HEK293 (cell line): ENCODE results near the gene SRGN.

Experiments
- BCL11A ChIP-seq: fragments of 450-650 bp; formaldehyde crosslinking; IDR thresholded peaks from 2 replicates; pipeline ENCODE4 v1.5.1; 2016; ENCODE audit warnings: low read depth, missing biosample characterization, missing genetic modification characterization
- ZNF473 ChIP-seq: fragments of 450-650 bp; formaldehyde crosslinking; IDR thresholded peaks from 2 replicates; pipeline ENCODE4 v1.5.1; 2017; ENCODE audit warnings: missing biosample characterization, missing genetic modification characterization
- ZNF501 ChIP-seq: fragments of 450-650 bp; formaldehyde crosslinking; IDR thresholded peaks from 2 replicates; pipeline ENCODE4 v1.5.1; 2016; ENCODE audit warnings: missing biosample characterization, missing genetic modification characterization
- ZNF513 ChIP-seq: fragments of 450-650 bp; IDR thresholded peaks from 2 replicates; pipeline ENCODE4 v1.5.1; 2018; ENCODE audit warnings: missing biosample characterization, missing genetic modification characterization
- TF ChIP-seq, protein P1 (sequence below): fragments of 450-650 bp; formaldehyde crosslinking; IDR thresholded peaks from 2 replicates; pipeline ENCODE4 v1.5.1; 2016; ENCODE audit warnings: missing biosample characterization, missing genetic modification characterization
- TF ChIP-seq, protein P2 (sequence below): fragments of 450-650 bp; formaldehyde crosslinking; IDR thresholded peaks from 2 replicates; pipeline ENCODE4 v1.5.1; 2016; ENCODE audit warnings: missing biosample characterization, missing genetic modification characterization

DNA sequence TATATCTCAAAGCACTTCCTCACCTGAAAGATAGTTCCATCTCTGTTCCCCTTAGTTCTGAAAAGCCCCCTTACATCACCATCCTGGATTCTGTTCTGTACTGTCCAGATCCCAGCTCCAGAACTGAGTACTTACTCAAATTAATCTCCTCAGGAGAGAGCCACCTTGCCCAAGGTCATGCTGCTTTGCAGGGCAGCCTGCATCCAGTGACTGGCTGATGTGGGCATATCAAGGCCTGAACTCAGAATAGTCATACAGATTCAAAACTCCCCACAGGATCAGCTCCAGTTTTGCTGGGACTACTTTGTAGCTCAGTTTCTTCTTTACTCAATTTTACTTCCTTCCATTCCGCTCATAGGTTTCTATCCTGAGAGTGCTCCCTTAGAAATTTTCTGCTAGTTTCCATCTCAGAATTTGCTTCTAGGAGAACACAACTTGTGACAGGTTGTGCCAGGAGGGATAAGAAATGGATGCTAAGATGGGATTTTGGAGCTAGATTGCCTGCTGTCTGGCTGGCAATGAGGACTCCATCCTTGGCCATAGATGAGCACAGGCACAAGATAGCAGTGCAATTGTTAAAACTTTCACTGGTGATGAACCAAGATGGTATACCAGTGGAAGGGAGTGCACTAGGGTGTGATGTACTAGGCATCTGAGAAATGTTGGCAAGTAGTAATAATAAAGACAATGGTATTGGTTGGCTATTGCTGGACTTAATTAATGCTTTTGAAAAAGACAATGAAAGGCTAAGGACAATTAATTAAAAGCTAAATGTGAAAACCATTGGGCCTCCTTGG is 17.3 kb downstream of the SRGN start:
- TF ChIP-seq ZNF473 (no peak), ZNF501 (tag by site-specific recombination) (no peak), BCL11A (tag by site-specific recombination) (no peak), ZNF513 (tag by site-specific recombination) (no peak)
- TF ChIP-seq, protein P1, sequence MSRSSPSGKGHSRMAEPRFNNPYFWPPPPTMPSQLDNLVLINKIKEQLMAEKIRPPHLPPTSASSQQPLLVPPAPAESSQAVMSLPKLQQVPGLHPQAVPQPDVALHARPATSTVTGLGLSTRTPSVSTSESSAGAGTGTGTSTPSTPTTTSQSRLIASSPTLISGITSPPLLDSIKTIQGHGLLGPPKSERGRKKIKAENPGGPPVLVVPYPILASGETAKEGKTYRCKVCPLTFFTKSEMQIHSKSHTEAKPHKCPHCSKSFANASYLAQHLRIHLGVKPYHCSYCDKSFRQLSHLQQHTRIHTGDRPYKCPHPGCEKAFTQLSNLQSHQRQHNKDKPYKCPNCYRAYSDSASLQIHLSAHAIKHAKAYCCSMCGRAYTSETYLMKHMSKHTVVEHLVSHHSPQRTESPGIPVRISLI (tag by site-specific recombination), result no peak
- TF ChIP-seq, protein P2, sequence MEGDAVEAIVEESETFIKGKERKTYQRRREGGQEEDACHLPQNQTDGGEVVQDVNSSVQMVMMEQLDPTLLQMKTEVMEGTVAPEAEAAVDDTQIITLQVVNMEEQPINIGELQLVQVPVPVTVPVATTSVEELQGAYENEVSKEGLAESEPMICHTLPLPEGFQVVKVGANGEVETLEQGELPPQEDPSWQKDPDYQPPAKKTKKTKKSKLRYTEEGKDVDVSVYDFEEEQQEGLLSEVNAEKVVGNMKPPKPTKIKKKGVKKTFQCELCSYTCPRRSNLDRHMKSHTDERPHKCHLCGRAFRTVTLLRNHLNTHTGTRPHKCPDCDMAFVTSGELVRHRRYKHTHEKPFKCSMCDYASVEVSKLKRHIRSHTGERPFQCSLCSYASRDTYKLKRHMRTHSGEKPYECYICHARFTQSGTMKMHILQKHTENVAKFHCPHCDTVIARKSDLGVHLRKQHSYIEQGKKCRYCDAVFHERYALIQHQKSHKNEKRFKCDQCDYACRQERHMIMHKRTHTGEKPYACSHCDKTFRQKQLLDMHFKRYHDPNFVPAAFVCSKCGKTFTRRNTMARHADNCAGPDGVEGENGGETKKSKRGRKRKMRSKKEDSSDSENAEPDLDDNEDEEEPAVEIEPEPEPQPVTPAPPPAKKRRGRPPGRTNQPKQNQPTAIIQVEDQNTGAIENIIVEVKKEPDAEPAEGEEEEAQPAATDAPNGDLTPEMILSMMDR, result no peak
